Measurements from ENCODE around the gene MOGAT1. TPM values are rescaled to one million over a fixed set of nuclear protein-coding genes. Genes with fewer than 3 reads are reported as not detected.

Gene MOGAT1
- total RNA-seq, 1 donor from 2014 or later: not detected

DNA sequence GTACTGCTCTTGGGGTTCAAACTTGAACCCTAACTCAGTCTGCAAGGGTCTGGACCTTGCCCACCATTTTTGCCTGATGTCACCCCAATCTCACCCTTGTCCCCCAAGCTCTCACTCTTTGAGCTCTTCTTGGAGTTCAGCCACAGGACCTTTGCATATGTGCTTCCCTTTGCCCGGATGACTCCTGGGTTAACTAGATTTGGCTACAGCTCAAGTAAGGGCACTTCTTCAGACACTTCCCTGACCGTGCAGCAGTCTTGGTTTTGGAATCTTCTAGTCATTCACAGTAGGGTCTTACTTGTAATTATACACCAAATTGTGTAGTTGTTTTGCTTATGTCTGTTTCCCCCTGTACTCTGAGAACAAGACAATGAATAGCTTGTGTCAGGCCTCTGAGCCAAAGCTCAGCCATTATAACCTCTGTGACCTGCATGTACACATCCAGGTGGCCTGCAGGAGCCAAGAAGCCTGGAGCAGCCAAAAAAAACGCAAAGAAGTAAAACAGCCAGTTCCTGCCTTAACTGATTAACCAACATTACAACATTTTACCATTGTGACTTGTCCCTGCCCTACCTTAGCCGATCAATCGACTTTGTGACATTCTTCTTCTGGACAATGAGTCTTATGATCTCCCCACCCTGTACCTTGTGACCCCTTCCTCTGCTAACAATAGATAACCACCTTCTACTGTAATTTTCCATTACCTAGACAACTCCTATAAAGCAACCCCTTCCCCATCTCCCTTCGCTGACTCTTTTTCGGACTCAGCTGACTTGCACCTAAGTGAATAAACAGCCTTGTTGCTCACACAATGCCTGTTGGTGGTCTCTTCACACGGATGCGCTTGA is 1.0 kb upstream of the MOGAT1 start:
- H3K9me3 ChIP-seq (ENCODE audit: insufficient read depth, low read depth, low read length): no peaks in the 10 kb centered on the region
- no peak overlapping the region for H3K4me3 ChIP-seq (ENCODE audit: insufficient read depth, low read depth, low read length)
- H3K27ac ChIP-seq (ENCODE audit: low read depth, low read length): no peak overlapping the region
- no peaks in the 10 kb centered on the region for H3K4me1 ChIP-seq (ENCODE audit: insufficient read depth, low read length)
- FAIRE-seq: no peak
- Mint-ChIP-seq H3K4me1 (ENCODE audit: low read depth, unreplicated experiment) (no peaks in the 10 kb centered on the region), H3K27me3 (ENCODE audit: low read depth, unreplicated experiment) (peaks cover 16% of the 10 kb centered on the region), H3K27ac (ENCODE audit: unreplicated experiment) (no peak overlapping the region), H3K9me3 (ENCODE audit: unreplicated experiment) (peaks cover 5% of the 10 kb centered on the region), H3K36me3 (ENCODE audit: low read depth, unreplicated experiment) (no peaks in the 10 kb centered on the region), H3K4me3 (ENCODE audit: unreplicated experiment) (peak overlapping the region; percentile 46)
- no peaks in the 10 kb centered on the region for H4K20me1 ChIP-seq (ENCODE audit: insufficient read depth, low read length)
- no peak overlapping the region for H2AFZ ChIP-seq (ENCODE audit: low read depth, low read length)
- no peaks in the 10 kb centered on the region for H3K36me3 ChIP-seq (ENCODE audit: insufficient read depth, low read length)
- no peak for DNase-seq (ENCODE audit: low read depth)
- no peaks in the 10 kb centered on the region for H3K79me2 ChIP-seq (ENCODE audit: insufficient read depth, low read length)
- H3K4me2 ChIP-seq (ENCODE audit: low read length): peak overlapping the region; percentile 87
- no peak overlapping the region for H3K9ac ChIP-seq (ENCODE audit: low read length)
- TF ChIP-seq, protein P1, sequence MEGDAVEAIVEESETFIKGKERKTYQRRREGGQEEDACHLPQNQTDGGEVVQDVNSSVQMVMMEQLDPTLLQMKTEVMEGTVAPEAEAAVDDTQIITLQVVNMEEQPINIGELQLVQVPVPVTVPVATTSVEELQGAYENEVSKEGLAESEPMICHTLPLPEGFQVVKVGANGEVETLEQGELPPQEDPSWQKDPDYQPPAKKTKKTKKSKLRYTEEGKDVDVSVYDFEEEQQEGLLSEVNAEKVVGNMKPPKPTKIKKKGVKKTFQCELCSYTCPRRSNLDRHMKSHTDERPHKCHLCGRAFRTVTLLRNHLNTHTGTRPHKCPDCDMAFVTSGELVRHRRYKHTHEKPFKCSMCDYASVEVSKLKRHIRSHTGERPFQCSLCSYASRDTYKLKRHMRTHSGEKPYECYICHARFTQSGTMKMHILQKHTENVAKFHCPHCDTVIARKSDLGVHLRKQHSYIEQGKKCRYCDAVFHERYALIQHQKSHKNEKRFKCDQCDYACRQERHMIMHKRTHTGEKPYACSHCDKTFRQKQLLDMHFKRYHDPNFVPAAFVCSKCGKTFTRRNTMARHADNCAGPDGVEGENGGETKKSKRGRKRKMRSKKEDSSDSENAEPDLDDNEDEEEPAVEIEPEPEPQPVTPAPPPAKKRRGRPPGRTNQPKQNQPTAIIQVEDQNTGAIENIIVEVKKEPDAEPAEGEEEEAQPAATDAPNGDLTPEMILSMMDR (IDR thresholded peaks at IDR 0.05; ENCODE audit: insufficient read depth, low read depth, low read length): no peak
- peaks cover 20% of the 10 kb centered on the region for H3K27me3 ChIP-seq (ENCODE audit: insufficient read depth, low read length)

DNA sequence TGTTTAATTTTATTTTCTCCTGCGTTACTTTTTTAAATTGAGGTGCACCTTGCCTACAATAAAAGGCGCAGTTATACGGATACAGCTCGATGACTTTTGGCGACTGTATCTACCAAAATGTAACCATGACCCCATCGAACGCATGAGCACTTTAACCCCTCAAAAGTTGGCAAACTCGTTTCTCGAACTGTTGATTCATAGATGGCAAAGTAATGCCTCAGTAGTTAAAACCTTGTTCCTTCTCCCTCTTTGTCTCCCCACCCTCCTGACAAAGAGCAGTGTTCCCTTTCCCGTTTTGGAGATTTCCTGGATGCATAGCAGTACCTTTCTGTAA is 577 bp downstream of the MOGAT1 start:
- H3K4me3 Mint-ChIP-seq (ENCODE audit: unreplicated experiment): peak overlapping the region; percentile 66
- Histone ChIP-seq H3K27ac (ENCODE audit: low read depth, low read length) (no peak overlapping the region), H3K4me3 (ENCODE audit: insufficient read depth, low read depth, low read length) (peak overlapping the region; percentile 50), H3K9me3 (ENCODE audit: insufficient read depth, low read depth, low read length) (no peaks in the 10 kb centered on the region), H3K4me2 (ENCODE audit: low read length) (peak overlapping the region; percentile 87), H3K36me3 (ENCODE audit: insufficient read depth, low read length) (no peaks in the 10 kb centered on the region), H2AFZ (ENCODE audit: low read depth, low read length) (peak overlapping the region; percentile 74), H3K79me2 (ENCODE audit: insufficient read depth, low read length) (no peaks in the 10 kb centered on the region), H4K20me1 (ENCODE audit: insufficient read depth, low read length) (no peaks in the 10 kb centered on the region), H3K27me3 (ENCODE audit: insufficient read depth, low read length) (peaks cover 20% of the 10 kb centered on the region), H3K4me1 (ENCODE audit: insufficient read depth, low read length) (no peaks in the 10 kb centered on the region), H3K9ac (ENCODE audit: low read length) (no peak overlapping the region)
- no peak overlapping the region for H3K27ac Mint-ChIP-seq (ENCODE audit: unreplicated experiment)
- H3K27me3 Mint-ChIP-seq (ENCODE audit: low read depth, unreplicated experiment): peaks cover 16% of the 10 kb centered on the region
- no peak for DNase-seq (ENCODE audit: low read depth)
- H3K36me3 Mint-ChIP-seq (ENCODE audit: low read depth, unreplicated experiment): no peaks in the 10 kb centered on the region
- peaks cover 2% of the 10 kb centered on the region for H3K9me3 Mint-ChIP-seq (ENCODE audit: unreplicated experiment)
- no peaks in the 10 kb centered on the region for H3K4me1 Mint-ChIP-seq (ENCODE audit: low read depth, unreplicated experiment)
- no peak for FAIRE-seq
- no peak for TF ChIP-seq EZH2 (IDR thresholded peaks at IDR 0.05; ENCODE audit: insufficient read depth, low read length)
- TF ChIP-seq, protein P1 (IDR thresholded peaks at IDR 0.05; ENCODE audit: insufficient read depth, low read depth, low read length): no peak

DNA sequence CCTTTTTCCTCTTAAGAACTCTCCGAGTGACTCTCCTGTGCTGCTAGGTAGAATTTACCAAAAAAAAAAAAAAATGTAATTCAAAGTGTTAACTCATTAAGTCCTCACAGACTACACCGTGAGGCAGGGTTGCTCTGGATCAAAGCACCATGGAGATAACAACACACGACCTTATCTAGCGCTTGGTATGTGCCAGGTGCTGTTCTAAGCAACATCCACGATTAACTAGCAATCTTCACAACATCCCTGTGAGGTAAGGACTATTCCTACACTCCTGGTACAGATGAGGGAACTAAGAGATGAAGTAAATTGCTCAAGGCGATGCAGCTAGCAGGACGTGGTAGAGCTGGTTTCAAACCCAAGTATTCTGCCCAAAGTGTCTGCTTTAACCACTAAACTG is 1.8 kb downstream of the MOGAT1 start:
- Histone ChIP-seq H4K20me1 (ENCODE audit: insufficient read depth, low read length) (no peaks in the 10 kb centered on the region), H2AFZ (ENCODE audit: low read depth, low read length) (no peak overlapping the region), H3K27ac (ENCODE audit: low read depth, low read length) (no peak overlapping the region), H3K9me3 (ENCODE audit: insufficient read depth, low read depth, low read length) (no peaks in the 10 kb centered on the region), H3K4me1 (ENCODE audit: insufficient read depth, low read length) (no peaks in the 10 kb centered on the region), H3K9ac (ENCODE audit: low read length) (no peak overlapping the region), H3K79me2 (ENCODE audit: insufficient read depth, low read length) (no peaks in the 10 kb centered on the region), H3K4me3 (ENCODE audit: insufficient read depth, low read depth, low read length) (no peak overlapping the region), H3K27me3 (ENCODE audit: insufficient read depth, low read length) (peaks cover 20% of the 10 kb centered on the region), H3K4me2 (ENCODE audit: low read length) (no peak overlapping the region), H3K36me3 (ENCODE audit: insufficient read depth, low read length) (no peaks in the 10 kb centered on the region)
- FAIRE-seq: no peak
- DNase-seq (ENCODE audit: low read depth): no peak
- H3K9me3 Mint-ChIP-seq (ENCODE audit: unreplicated experiment): peaks cover 2% of the 10 kb centered on the region
- no peak overlapping the region for H3K27ac Mint-ChIP-seq (ENCODE audit: unreplicated experiment)
- H3K4me1 Mint-ChIP-seq (ENCODE audit: low read depth, unreplicated experiment): peaks cover 2% of the 10 kb centered on the region
- peaks cover 17% of the 10 kb centered on the region for H3K27me3 Mint-ChIP-seq (ENCODE audit: low read depth, unreplicated experiment)
- H3K36me3 Mint-ChIP-seq (ENCODE audit: low read depth, unreplicated experiment): no peaks in the 10 kb centered on the region
- TF ChIP-seq EZH2 (IDR thresholded peaks at IDR 0.05; ENCODE audit: insufficient read depth, low read length): no peak
- TF ChIP-seq, protein P1 (IDR thresholded peaks at IDR 0.05; ENCODE audit: insufficient read depth, low read depth, low read length): no peak
- H3K4me3 Mint-ChIP-seq (ENCODE audit: unreplicated experiment): no peak overlapping the region
